ENCODE results near the gene GFY.

GFY gene, protein sequence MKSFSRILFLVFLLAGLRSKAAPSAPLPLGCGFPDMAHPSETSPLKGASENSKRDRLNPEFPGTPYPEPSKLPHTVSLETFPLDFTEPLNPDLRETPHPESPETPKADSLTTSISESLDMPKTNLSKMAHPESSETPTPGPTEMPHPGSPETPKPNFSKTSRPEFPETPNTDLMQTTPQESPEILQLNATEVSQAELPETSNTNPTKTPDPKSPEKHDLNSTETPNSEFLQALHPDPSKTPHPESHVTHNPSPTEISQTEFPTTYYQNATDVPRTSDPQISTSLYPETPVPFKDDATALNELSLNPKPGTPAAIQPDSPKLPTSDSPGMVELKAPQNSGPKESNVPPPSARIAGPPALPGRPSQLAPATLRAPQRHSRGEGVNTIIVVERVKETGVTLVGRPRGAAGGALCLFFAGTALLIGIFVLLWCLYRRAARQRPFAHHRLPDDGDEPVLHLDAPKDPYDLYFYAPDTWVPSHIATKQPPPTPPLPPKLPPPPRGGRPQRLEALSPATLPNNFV

DNA sequence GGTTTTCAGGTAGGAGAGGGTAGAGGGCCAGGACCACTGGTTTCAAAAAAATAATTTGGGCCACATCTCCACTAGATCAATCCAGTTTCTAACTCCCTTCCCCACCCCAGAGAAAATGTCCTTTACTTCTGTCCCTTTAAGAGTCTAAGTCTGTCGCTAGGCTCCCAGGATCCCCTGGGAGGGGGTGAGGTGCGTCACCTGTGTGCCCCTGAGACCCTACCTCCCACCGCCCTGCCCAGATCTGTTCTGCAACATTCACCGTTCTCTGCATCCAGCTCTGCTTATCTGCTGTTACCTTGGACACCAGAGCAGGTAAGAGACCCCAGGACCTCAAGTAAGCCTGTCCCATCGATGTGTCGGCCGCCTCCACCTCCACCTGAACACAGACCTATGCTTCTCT lies at the start of gene GFY:
Gene GFY, plus strand, starts transcription at position 211 of the 400 bp plus-strand sequence. CDS start 1,043 bp downstream, outside the sequence.
- DNase-seq, result no peak

DNA sequence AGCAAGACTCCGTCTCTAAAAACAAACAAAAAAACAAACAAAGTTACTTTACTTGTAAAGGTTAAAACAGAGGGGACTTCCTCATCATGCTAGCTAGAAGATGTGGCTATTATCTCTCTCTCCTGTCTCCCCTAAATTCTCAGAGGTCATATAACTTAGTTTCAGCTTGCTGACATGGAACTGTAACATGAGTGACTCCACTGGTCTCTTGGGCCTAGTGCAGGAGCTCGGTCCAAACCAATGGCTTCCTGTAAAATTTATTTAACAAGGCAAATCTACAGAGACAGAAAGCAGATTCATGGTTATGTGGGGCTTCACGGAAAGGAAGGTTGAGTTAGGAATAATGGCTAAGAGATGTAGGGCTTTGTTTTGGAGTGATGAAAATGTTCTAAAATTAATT lies 46.7 kb upstream of the GFY start:
- DNase-seq, result no peak

DNA sequence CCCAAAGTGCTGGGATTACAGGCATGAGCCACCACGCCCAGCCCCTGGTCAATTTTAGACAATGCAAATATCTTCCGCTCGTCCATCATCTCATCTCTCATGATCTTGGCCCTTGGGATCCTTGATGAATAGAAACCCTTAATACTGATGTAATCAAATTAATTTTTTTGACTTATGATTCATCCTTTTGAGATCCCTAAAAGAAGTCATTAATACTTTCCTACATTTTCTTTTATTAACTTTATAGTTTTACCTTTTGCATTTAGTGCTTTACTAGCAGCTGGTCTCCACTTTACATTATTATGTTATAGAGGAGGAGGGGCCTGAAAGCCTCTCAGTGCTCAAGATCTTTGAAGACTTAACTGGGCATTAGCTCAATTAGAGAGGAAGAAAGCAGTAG lies 44.8 kb upstream of the GFY start:
- no peak for DNase-seq

DNA sequence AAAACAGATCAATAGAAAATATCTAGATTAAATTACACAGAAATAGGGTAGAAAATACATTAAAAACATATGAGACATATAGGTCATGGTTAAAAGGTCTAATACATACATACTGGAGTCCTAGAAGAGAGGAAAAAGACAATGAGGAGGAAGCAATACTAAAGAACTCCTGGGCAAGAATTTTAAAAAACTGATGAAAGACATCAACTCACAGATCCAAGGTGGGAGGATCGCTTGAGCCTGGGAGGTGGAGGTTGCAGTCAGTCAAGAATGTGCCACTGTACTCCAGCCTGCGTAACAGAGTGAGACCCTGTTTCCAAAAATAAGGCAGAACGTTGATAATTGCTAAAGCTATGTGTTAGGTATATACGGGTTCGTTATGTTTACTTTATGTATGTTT lies 42.5 kb upstream of the GFY start:
- DNase-seq, result no peak

DNA sequence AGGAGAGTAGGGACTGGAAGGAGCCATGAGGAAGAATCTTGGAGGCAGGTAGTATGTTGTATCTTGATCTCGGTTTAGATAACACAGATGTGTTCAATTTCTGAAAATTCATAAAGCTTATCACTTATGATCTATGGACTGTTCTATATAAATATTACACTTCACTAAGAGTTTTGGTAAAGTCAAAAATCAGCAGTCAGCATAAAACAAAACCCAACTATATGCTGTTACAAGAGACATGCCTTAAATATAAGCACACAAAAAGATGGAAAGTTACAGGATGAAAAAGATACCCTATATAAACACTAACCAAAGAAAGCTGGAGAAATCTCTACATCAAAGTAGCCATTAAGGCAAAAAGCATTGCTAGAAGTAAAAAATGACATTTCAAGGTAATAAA lies 41.6 kb upstream of the GFY start:
- no peak for DNase-seq

DNA sequence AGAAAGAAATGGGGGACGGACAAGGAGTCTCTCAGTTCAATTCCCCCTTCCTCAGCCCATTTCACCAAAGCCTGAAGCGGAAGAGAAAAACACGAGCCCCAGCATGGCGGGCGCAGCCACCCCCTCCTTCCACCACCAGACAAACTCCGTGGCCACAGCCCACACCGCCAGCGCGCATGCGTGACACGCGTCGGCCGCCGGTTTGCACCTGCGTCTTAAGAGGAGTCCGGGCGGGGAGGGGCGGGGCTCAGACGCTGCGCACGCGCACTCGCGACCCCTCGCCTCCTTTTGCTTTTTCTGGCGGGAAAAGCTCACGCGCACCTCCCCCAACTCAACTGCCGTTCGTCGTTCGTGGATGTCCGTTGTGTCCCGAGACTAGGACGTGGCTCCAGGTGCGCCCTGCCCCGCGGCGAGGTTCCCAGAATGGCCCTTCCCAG lies 37.2 kb upstream of the GFY start, which contains the start of gene KASH5:
Gene KASH5, plus strand, starts transcription at position 314 of the 437 bp plus-strand sequence. CDS start 2,635 bp downstream, outside the sequence.
- DNase-seq, result peak; percentile 75

DNA sequence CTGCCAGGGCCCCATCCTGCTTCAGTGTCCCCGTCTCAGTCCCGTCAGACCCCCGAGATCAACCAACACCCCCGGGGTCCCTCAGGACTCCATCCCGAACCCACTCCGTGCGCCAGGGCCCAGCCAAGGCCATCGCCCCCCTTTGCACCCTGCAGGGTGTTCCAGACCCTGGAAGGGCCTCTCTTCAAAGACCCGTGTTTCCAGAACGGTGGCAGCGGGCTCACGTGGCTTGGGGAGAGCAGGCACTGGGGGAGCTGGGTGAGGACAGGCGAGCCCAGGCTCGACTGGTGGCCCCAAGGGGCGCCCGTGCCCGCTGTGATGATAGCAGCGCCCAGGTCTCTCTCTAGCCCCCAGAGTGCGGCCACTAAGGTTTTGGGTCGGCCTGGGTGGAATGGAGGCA lies 35.8 kb upstream of the GFY start:
- no peak for DNase-seq

DNA sequence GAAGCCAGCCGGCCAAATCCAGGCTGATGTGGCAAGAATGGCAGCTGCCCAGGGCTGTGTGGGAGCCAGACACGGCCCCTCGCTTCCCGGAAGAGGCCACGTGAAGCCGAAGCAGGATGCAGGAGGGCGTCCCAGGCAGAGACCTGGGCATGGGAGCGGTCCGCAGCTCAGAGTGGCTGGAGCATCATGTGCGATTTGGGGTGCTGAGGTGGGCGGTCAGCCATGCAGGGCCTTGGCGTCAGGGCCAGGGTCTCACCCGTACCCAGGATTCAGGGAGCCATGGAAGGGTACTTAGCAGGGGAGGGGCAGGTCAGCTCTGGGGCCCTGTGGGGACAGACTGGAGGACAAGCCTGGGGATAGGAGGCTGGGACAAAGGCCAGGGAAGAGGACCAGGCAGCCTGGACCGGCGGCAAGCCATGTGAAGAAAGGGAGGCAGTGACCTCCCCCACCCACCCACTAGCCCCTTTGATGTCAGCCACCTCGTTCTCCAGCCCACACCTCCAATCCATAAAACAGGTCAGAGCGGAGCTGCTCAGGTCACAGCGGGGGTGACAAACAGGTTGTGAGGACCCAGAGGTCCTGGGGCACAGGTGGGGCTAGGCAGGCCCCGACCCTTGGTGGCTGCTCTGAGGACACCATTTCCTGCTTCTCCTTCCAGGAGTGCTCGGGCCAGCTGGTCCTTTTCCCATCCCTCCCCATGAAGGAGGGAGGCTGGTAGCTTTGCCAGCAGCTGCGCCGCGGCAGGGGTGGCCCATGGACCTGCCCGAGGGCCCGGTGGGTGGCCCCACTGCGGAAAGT lies 34.9 kb upstream of the GFY start:
- DNase-seq, result no peak

DNA sequence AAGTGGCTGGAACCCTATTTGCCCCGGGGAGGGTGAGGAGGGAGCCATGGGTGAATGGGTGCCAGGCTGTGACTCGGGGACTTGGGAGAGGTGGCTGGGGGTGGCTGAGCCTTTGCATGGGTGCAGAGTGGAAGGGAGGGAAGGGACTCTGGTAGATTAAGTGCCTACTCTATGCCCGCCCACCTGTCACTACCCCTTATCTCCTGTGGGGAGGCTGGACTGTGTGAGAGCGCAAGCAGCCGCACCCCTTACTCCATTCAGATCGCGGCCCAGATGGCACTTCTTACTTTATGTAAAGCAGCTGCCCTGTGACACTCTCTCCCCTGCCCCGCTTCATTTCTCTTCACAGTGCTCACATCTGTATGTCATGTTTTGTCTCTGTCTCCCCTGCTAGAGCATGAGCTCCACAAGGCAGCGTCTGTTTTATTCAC lies 34.2 kb upstream of the GFY start:
- no peak for DNase-seq

DNA sequence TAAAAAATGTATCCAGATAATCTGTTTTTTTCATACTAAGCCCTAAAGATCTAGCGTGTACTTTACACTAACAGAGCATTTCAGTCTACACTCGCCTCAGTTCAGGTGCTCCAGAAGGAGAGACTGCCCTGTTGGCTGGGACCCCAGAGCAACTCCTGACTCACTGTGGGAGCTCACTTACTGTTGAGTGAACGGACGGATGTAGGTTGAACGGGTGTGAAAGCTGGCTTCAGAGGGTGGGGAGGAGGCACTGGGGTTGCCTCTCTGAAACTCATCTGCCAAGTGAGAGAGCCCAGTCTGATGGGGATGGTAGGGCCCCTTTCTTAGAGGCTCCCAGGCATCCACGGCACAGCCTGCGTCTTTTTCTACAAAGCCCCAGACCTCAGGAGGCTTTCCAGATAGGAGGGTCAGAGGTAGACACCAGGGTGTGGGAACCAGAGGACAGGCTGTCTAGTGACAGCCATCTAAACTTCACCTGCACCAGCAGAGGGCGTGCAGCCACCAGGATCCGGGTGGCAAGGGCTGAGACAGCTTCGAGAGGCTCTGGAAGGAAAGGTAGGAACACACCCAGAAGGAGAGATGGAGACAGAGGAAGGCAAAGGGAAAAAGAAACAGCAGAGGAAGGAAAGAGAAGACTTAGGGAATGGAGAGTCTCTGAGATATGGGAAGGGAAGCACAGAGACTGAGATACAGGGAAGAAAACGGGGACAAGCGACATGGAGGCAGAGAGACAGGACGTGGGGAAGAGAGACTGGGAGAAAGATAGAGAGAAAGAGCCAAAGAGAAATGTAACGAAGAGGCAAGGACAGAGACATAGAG lies 33.4 kb upstream of the GFY start:
- DNase-seq, result peak; percentile 74

DNA sequence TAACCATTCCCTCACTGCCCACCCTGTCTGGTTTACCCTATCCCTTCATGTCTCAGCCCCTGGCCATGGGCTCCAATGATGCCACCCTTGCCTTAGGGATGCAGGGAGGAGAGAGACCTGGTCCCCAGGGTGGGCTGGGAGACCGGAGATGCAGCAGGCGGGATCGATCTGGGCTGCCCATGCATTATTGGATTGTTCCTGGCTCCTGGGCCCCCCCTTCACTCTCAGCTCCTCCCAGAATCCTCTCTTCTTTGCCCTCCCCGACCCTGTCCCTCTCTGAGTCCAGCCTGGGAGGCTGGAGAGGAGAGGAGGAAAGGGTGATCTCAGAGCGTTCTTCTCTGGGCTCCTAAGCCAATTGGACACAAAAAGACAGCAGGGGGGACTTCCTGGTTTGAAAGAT lies 31.3 kb upstream of the GFY start:
- DNase-seq, result no peak

DNA sequence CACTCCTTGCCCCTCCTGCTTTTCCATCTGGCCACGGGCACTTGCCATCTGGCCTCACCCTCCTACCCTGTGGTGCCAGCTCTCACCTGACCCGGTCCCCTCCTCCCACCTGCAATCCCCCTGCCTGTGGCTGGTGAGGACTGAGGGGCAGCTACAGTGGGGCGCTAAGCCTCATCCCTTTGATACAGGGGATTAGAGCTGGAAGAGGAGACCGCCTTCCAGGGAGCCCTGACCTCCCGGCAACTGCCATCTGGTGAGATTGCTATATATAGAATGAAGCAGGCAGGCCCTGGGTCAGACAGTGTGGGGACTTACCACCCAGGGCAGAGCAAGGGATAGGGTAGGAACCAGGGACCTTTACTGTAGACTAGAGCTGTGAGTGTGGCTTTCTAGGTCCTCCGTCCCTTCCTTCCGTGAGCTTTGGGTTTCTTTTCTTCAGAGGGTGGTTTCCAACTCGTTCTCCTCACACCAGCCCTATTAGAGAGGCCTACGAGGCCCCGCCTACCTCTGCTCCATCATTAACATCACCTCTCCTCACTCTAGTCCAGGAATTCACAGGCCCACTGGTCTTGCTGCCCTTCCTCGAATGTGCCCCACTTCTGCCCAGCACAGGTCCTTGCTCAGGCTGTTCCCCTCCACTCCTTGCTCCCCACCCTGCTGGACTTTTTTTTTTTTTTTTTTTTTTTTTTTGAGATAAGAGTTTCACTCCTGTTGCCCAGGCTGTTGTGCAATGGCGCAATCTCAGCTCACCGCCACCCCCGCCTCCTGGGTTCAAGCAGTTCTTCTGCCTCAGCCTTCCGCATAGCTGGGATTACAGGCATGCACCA lies 29.4 kb upstream of the GFY start:
- DNase-seq, result no peak

DNA sequence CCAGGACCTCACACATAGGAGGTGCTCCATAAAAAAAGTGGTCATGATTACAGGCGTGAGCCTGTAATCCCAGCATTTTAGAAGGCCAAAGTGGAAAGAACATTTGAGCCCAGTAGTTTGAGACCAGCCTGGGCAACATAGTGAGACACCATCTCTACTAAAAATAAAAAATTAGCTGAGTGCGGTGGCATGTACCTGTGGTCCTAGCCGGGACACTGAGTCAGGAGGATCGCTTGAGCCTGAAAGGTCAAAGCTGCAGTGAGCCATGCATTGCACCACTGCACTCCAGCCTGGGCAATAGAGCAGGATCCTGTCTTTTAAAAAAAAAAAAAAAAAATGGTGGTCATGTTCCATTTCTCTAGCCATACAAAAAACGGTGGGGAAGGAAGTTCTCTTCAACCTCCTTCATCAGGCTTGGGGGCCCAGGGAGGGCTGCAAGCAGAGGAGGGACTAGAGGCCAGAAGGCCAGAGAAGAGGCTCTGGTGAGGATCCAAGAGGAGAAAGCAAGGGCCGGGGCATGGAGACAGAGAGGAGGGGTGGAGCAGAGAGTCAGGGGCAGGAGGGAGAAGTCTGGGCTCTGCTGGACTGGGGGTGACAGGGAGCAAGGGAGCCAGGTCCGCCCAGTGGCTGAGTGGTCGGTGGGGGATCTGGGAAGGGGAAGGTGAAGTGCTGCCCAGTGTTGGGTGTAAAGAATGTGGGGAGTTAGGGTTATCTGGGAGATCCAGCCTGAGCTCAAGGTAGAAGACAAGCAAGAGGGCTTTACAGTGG lies 28.3 kb upstream of the GFY start:
- no peak for DNase-seq

DNA sequence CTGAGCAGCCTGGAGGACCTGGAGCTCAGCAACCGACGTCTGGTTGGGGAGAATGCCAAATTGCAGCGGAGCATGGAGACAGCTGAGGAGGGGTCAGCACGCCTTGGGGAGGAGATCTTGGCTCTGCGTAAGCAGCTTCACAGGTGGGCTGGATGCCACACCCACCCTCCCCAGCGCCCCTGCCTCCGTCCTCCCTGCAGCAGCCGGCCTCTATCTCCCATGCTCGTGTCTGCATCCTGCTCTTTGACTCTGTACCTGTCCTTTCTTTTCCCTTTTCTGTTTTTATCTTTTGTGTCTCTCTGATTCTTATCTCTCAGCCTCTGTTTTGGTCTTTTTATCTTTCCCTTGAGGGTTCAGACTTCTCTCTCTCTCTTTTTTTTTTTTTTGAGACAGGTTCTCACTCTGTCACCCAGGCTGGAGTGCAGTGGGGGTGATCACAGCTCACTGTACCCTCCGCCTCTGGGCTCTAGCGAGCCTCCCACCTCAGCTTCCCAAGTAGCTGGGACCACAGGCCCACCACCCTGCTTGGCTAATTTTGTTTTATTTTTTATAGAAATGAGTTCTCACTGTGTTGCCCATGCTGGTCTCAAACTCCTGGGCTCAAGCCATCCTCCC lies 27.1 kb upstream of the GFY start:
- DNase-seq, result no peak

DNA sequence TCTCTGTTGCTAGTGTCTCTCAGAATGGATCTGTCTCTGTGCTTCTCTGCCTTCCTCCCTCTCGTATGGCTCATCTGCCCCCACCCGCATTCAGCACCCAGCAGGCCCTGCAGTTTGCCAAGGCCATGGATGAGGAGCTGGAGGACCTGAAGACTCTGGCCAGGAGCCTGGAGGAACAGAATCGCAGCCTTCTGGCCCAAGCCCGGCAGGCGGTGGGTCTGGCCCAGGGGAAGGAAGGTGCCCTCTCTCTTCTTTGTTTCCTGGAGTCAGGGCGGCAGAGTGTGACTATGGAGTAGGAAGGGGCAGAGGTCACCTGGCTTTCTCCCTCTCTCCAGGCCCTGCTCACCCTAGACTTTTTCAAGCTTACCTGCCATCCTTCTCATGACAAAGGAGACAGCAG lies 26.3 kb upstream of the GFY start:
- no peak for DNase-seq

DNA sequence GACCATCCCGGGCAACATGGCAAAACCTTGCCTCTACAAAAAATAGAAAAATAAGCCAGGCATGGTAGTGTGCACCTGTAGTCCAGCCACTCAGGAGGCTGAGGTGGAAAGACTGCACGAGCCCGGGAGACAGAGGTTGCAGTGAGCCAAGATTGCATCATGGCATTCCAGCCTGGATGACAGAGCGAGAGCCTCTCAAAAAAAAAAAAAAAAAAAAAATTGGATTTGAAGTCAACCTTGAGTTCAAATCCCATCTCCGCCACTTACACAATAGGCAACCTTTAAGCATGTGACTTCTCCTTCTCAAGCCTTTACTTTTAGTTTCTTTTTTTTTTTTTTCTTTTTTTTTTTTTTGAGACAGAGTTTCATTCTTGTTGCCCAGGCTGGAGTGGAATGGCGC lies 25.2 kb upstream of the GFY start:
- DNase-seq, result no peak

DNA sequence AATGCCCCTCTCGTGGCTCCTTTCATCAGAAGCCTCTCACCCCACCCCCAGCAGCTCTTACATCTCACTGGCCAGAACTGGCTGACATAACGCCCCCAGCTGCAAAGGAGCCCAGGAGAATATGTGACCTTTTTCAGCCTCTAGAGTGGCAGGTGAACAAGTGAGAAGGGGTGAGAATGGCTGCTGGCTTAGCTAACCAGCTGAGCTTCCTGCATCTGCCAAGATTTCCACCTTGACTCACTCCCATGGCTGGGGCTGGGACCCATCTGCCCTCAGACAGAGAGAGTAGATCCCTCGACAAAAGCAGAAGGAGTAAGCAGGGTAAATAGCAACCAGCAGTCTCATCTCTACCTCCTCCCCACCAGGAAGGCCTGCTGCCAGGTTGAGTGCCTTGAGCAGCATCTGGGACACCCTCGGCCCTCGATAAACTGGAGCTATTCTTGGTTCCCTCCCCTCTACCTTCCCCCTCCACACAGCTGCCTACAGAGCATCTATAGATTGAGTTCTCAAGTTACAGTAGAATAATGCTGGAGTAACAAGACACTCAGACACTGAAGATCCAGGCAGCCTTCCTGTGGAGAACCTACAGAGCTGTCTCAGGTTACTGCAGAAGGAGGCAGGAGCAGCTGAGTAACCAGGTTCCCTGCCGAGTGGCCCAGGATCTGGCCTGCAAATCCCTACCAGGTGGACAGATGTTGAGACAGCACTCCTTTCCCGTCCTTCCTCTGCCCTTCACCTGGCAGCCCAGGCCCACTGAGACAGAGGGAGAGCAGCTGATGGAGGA lies 21.6 kb upstream of the GFY start:
- DNase-seq, result no peak

DNA sequence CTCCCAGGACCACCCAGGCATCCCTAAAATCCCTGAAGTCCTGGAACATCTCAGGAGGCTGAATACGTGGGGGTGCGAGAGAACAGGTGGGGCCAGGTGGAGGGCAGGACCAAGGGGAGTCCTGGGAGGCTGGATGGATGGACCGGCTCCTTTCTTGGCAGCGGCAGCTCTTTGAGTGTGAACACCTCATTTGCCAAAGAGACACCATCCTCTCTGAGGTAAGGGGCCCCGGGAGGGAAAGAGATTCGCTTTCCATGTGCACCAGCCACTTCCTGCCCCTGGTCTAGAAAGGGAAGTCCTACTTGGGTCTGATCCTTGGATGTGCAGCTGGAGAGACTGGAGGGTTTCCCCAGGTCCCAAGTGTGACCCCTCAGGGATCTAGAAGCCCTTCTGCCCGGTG lies 18.1 kb upstream of the GFY start:
- DNase-seq, result no peak

DNA sequence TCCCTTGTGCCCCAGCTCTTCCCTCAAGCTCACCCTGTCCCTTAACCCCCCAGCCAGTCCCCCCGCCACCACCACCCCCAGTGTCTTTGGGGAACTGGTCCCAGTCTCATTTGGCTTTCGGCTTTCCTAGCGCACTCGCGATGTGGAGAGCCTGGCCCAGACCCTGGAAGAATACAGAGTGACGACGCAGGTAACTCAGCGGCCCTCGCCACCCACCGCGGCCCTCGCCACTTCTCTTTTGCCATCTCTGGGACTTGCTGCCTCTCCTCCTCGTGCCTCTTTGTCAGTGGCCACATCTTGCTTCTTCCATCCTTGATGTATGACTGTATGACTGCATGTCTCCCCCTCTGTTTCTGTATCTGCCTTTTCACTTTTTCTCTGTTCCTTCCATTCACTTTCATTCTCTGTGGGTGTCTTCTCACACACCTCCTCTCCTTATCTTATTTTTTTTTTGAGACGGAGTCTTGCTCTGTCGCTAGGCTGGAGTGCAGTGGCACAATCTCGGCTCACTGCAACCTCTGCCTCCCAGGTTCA lies 17.6 kb upstream of the GFY start:
- no peak for DNase-seq
